ENCODE measurements around the gene MGMT. TPM values are rescaled to one million over a fixed set of nuclear protein-coding genes. Genes with fewer than 3 reads are reported as not detected.

Gene MGMT
- total RNA-seq, 1 donor from 2014 or later = 20.8 TPM

- DNase-seq (ENCODE audit: extremely low spot score, unreplicated experiment) = peak; percentile 76
- H3K36me3 Mint-ChIP-seq (ENCODE audit: unreplicated experiment) = peaks cover 5% of the 10 kb centered on the region
- no peaks in the 10 kb centered on the region for H3K4me1 Mint-ChIP-seq (ENCODE audit: unreplicated experiment)
- no peak overlapping the region for H3K4me3 Mint-ChIP-seq (ENCODE audit: unreplicated experiment)
- H3K27me3 Mint-ChIP-seq (ENCODE audit: unreplicated experiment) = no peaks in the 10 kb centered on the region
- TF ChIP-seq, protein P1, sequence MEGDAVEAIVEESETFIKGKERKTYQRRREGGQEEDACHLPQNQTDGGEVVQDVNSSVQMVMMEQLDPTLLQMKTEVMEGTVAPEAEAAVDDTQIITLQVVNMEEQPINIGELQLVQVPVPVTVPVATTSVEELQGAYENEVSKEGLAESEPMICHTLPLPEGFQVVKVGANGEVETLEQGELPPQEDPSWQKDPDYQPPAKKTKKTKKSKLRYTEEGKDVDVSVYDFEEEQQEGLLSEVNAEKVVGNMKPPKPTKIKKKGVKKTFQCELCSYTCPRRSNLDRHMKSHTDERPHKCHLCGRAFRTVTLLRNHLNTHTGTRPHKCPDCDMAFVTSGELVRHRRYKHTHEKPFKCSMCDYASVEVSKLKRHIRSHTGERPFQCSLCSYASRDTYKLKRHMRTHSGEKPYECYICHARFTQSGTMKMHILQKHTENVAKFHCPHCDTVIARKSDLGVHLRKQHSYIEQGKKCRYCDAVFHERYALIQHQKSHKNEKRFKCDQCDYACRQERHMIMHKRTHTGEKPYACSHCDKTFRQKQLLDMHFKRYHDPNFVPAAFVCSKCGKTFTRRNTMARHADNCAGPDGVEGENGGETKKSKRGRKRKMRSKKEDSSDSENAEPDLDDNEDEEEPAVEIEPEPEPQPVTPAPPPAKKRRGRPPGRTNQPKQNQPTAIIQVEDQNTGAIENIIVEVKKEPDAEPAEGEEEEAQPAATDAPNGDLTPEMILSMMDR (IDR thresholded peaks at IDR 0.05) = no peak
- H3K27ac Mint-ChIP-seq (ENCODE audit: unreplicated experiment) = no peak overlapping the region
- H3K9me3 Mint-ChIP-seq (ENCODE audit: unreplicated experiment) = peaks cover 3% of the 10 kb centered on the region
Observed at GRCh38 chr10:129765664-129766550, 298.9 kb downstream of the MGMT start.

DNA sequence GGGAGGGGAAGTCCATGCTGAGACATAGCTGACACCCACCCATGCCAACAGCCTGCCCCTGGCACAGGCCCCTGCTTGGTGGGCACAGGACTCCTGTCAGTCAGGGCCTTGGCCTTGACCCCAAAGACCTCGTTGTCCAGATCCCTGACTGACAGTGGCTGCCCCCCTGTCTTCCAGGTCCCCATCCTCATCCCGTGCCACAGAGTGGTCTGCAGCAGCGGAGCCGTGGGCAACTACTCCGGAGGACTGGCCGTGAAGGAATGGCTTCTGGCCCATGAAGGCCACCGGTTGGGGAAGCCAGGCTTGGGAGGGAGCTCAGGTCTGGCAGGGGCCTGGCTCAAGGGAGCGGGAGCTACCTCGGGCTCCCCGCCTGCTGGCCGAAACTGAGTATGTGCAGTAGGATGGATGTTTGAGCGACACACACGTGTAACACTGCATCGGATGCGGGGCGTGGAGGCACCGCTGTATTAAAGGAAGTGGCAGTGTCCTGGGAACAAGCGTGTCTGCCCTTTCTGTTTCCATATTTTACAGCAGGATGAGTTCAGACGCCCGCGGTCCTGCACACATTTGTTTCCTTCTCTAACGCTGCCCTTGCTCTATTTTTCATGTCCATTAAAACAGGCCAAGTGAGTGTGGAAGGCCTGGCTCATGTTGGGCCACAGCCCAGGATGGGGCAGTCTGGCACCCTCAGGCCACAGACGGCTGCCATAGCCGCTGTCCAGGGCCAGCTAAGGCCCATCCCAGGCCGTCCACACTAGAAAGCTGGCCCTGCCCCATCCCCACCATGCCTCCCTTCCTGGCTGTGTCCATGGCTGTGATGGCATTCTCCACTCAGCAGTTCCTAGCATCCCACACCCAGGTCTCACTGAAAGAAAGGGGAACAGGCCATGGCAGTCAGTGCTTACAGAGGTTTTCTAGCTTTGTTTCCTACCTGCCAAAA is 299.8 kb downstream of the MGMT start:
- peaks cover 9% of the 10 kb centered on the region for H3K9me3 Mint-ChIP-seq (ENCODE audit: unreplicated experiment)
- no peaks in the 10 kb centered on the region for H3K4me1 Mint-ChIP-seq (ENCODE audit: unreplicated experiment)
- TF ChIP-seq, protein P1 (IDR thresholded peaks at IDR 0.05) = no peak
- H3K27me3 Mint-ChIP-seq (ENCODE audit: unreplicated experiment) = no peaks in the 10 kb centered on the region
- H3K36me3 Mint-ChIP-seq (ENCODE audit: unreplicated experiment) = peaks cover 5% of the 10 kb centered on the region
- H3K4me3 Mint-ChIP-seq (ENCODE audit: unreplicated experiment) = no peak overlapping the region
- peak; percentile 82 for DNase-seq (ENCODE audit: extremely low spot score, unreplicated experiment)
- no peak overlapping the region for H3K27ac Mint-ChIP-seq (ENCODE audit: unreplicated experiment)

GRCh38 chr10:129767751-129768150 is 300.7 kb downstream of the MGMT start:
- DNase-seq (ENCODE audit: extremely low spot score, unreplicated experiment) = peak; percentile 59
- no peak overlapping the region for H3K4me3 Mint-ChIP-seq (ENCODE audit: unreplicated experiment)
- no peak overlapping the region for H3K27ac Mint-ChIP-seq (ENCODE audit: unreplicated experiment)
- H3K36me3 Mint-ChIP-seq (ENCODE audit: unreplicated experiment) = peaks cover 5% of the 10 kb centered on the region
- no peaks in the 10 kb centered on the region for H3K27me3 Mint-ChIP-seq (ENCODE audit: unreplicated experiment)
- TF ChIP-seq, protein P1 (IDR thresholded peaks at IDR 0.05) = no peak
- H3K9me3 Mint-ChIP-seq (ENCODE audit: unreplicated experiment) = peaks cover 9% of the 10 kb centered on the region
- H3K4me1 Mint-ChIP-seq (ENCODE audit: unreplicated experiment) = no peaks in the 10 kb centered on the region

- TF ChIP-seq, protein P1 (IDR thresholded peaks at IDR 0.05) = no peak
- H3K27me3 Mint-ChIP-seq (ENCODE audit: unreplicated experiment) = no peaks in the 10 kb centered on the region
- H3K27ac Mint-ChIP-seq (ENCODE audit: unreplicated experiment) = no peak overlapping the region
- H3K4me3 Mint-ChIP-seq (ENCODE audit: unreplicated experiment) = no peak overlapping the region
- DNase-seq (ENCODE audit: extremely low spot score, unreplicated experiment) = peak; percentile 81
- H3K4me1 Mint-ChIP-seq (ENCODE audit: unreplicated experiment) = no peaks in the 10 kb centered on the region
- peaks cover 9% of the 10 kb centered on the region for H3K9me3 Mint-ChIP-seq (ENCODE audit: unreplicated experiment)
- H3K36me3 Mint-ChIP-seq (ENCODE audit: unreplicated experiment) = peaks cover 5% of the 10 kb centered on the region
Observed at GRCh38 chr10:129768437-129769355, 301.7 kb downstream of the MGMT start.
